GM18907 (cell line): Measurements from ENCODE around the gene COMMD7.

ENCODE experiments used
- ATAC-seq: cut with Tn5 transposase; IDR thresholded peaks from one replicate; pipeline ENCODE4 v1.9.1; 2021; ENCODE audit warnings: mild to moderate bottlenecking, moderate library complexity; ENCODE audit not compliant: unreplicated experiment

COMMD7 gene

GRCh38 chr20:32743237-32744112 lies at the start of gene COMMD7:
Gene COMMD7 (minus strand): TSS chr20:32743467. CDS start chr20:32743391, 76 bp downstream.
- peak; percentile 62 for ATAC-seq

GRCh38 chr20:32792731-32793458 lies 49.6 kb upstream of the COMMD7 start:
- ATAC-seq: peak; percentile 10

- ATAC-seq: peak; percentile 87
These were observed 49.0 kb upstream of the COMMD7 start for GRCh38 chr20:32792316-32792715.

GRCh38 chr20:32790751-32791057 lies 47.4 kb upstream of the COMMD7 start:
- ATAC-seq: no peak

- peak; percentile 56 for ATAC-seq
These were observed 46.9 kb upstream of the COMMD7 start for GRCh38 chr20:32789896-32790750.

GRCh38 chr20:32787168-32787567 lies 43.9 kb upstream of the COMMD7 start:
- no peak for ATAC-seq

GRCh38 chr20:32786059-32786760 lies 42.9 kb upstream of the COMMD7 start:
- no peak for ATAC-seq

- ATAC-seq: no peak
These were observed 41.3 kb upstream of the COMMD7 start for GRCh38 chr20:32784369-32785080.

- no peak for ATAC-seq
These were observed 37.7 kb upstream of the COMMD7 start for GRCh38 chr20:32780749-32781655.

GRCh38 chr20:32780278-32780677 lies 37.0 kb upstream of the COMMD7 start:
- no peak for ATAC-seq

GRCh38 chr20:32779500-32780211 lies 36.4 kb upstream of the COMMD7 start:
- no peak for ATAC-seq

GRCh38 chr20:32777177-32777956 lies 34.1 kb upstream of the COMMD7 start:
- ATAC-seq: no peak

- no peak for ATAC-seq
These were observed 32.2 kb upstream of the COMMD7 start for GRCh38 chr20:32775336-32775991.

GRCh38 chr20:32773855-32774254 lies 30.6 kb upstream of the COMMD7 start:
- ATAC-seq: no peak

GRCh38 chr20:32773223-32773622 lies 30.0 kb upstream of the COMMD7 start:
- no peak for ATAC-seq

GRCh38 chr20:32772046-32772445 lies 28.8 kb upstream of the COMMD7 start:
- ATAC-seq: no peak
